SHP77 (cell line): ENCODE measurements around the gene OR51A2.
"Not testable (repeated sequence)": the region's sequence is repeated elsewhere in the genome, so short reads cannot be mapped to it uniquely, and the experiment has no call there.

Experiments
- DNase-seq, 2 experiments: peaks; one replicate each; lab custom pipeline; 2025; lab: John Stamatoyannopoulos, UW

Gene OR51A2, protein sequence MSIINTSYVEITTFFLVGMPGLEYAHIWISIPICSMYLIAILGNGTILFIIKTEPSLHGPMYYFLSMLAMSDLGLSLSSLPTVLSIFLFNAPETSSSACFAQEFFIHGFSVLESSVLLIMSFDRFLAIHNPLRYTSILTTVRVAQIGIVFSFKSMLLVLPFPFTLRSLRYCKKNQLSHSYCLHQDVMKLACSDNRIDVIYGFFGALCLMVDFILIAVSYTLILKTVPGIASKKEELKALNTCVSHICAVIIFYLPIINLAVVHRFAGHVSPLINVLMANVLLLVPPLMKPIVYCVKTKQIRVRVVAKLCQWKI

GRCh38 chr11:4955613-4956012, at the start of gene OR51A2:
Gene OR51A2, minus strand, starts transcription at chr11:4955713. Its CDS starts 0 bp downstream, at chr11:4955713.
- DNase-seq, result not testable (repeated sequence)

- peak; percentile 51 to 83 for DNase-seq
These were observed 49.1 kb upstream of the OR51A2 start for GRCh38 chr11:5004424-5005274.

GRCh38 chr11:4994551-4994950, 39.0 kb upstream of the OR51A2 start, which contains the start of gene OR51L1:
Gene OR51L1, plus strand, starts transcription at chr11:4994851. Its CDS starts 4,132 bp downstream, at chr11:4998983.
- DNase-seq, result no peak

GRCh38 chr11:4991060-4991459, 35.5 kb upstream of the OR51A2 start:
- no peak for DNase-seq

DNA sequence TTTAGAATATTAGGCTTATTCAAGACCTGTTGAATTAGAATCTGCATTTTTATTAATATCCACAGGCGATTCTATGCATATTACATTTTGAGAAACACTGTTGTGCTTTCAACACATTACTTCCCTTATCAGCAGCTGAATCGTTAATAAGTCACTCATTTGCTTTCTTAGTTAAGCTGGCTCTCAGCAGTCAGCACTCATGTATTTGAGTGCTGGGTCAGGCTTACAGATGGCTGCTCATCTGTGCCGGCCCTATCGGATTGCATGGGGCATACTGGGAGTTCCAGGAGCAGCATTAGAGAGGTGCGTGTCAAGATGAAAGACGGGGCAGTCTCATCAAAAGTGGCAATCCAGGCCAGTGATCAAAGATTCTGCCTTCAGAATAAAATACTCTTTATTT, 28.3 kb upstream of the OR51A2 start:
- no peak for DNase-seq

- no peak for DNase-seq
These were observed 27.2 kb upstream of the OR51A2 start for GRCh38 chr11:4982678-4983077.

DNA sequence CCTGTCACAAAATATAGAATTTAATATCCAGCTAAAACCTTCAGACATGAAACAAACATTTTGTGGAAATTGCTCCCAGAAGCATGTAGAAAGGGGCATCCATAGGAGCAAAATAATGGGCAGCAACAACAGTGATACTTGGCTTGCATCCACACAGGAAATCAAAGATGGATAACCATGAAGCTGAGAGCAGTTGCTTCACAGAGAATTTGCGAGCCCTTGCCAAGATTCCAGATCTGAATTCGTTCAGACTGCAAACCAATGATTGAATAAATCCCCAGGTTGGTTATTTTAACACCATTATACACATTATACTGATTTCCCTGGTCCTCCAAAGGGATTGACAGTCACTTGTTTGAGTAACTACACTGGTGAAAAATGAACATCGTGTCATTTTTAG, 23.5 kb upstream of the OR51A2 start:
- DNase-seq, result no peak

DNA sequence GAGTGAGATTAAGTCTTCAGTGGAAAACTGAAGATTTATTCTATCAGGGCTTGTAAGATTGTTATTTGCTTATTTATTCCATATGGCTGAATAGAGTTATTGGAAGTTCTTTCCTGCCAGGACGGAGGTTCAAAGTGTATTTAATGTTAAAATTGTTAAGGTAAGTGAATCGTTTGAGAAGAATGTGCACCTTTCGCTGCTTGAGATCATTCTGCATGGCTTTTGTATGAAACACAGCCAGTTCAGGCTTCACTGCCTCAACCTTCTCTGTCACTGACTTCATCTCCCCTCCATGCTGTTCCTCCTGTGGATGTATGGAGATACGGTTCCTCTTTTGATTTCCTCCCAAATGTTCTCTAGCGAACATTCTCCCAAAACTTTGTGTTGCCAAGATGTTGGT, 19.9 kb upstream of the OR51A2 start:
- DNase-seq, result no peak

GRCh38 chr11:4962816-4963215, 7.3 kb upstream of the OR51A2 start:
- no peak for DNase-seq

- DNase-seq, result peak in 1 of 2 experiments; percentile 6
These were observed 5.4 kb upstream of the OR51A2 start for GRCh38 chr11:4960877-4961276.

DNA sequence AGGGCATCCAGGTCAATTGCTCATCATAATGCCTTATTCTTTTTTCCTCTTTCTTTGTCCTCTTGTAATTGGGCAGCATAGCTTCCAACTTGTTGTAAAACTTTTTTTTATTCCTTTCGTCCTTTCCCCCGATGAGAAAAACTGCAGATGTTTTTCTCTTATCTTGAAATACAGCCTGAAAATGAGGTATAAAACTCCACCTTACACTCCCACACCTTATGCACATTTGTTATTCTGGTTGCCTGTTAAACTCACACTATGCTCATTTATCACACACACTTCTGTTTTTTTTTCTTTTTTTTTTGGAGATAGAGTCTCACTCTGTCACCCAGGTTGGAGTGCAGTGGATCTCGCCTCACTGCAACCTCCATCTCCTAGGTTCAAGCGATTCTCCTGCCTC, 1.9 kb upstream of the OR51A2 start:
- no peak for DNase-seq

- no peak for DNase-seq
These were observed 8.0 kb downstream of the OR51A2 start, which contains the start of gene OR51A4 for GRCh38 chr11:4947505-4947904. Gene OR51A4, minus strand, starts transcription at chr11:4947605. Its CDS starts 505 bp downstream, at chr11:4947100.

GRCh38 chr11:4936745-4937144, 18.8 kb downstream of the OR51A2 start:
- DNase-seq, result no peak

- no peak for DNase-seq
These were observed 22.8 kb downstream of the OR51A2 start for GRCh38 chr11:4932751-4933150.

DNA sequence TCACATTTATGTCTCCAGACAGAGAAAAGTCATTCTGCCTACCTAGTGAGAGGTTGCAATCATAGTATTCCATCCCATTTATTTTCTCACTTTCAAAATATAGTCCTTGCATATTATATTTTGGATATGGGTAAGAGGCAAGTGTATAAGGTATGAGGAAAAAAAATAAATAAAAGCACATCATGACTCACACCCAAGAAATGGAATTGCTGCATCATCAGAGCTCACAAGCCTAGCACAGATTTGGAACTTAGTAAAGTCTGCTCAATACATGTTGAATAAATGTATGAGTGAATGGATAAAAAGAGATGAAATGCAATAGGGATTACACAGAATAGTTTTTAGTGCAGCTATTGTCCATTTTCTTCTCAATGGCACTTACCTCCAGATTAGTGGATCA, 28.9 kb downstream of the OR51A2 start:
- no peak for DNase-seq

DNA sequence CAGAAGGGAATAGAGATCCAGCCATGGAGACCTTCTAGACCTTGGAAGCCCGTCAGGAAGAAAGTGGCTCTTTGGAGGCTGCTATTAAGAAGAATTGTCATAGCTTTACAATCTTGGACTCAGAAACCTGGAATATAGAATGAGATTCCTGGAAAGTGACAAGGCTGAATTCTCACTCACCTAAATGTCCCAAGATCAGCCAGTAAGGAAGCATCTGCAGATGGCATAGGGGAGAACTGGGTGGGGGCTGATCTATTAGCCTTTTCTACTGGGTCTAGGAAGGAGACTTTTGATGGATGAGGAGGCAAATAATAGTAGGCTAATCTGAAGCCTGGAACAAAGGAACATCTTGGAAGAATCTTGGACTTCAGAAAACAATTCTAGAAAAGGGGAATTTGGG, 31.3 kb downstream of the OR51A2 start, which contains the start of gene OR51G1:
OR51G1 (minus strand) TSS at position 101 of the 400 bp plus-strand sequence; CDS start at position 101, 0 bp downstream.
- DNase-seq, result no peak

- DNase-seq, result no peak
These were observed 33.2 kb downstream of the OR51A2 start for GRCh38 chr11:4922304-4922703.

DNA sequence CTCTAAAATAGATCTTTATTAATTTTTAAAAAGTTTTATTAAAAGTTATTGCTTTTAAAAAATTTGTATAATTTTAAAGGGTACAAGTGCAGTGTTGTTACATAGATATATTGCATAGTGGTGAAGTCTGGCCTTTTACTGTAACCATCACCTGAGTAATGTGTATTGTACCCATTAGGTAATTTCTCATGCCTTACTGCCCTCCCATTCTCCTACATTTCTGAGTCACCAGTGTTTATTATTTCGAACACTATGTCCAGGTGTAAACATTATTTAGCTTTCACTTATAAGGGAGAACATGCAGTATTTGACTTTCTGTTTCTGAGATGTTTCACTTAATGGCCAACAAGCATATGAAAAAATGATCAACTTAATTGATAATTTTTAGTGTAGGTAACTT, 33.7 kb downstream of the OR51A2 start:
- DNase-seq, result no peak

GRCh38 chr11:4919250-4919649, 36.3 kb downstream of the OR51A2 start, which contains the start of gene OR51G2:
Gene OR51G2, minus strand, starts transcription at chr11:4919350. Its CDS starts 3,687 bp downstream, at chr11:4915663.
- no peak for DNase-seq

- DNase-seq, result no peak
These were observed 38.9 kb downstream of the OR51A2 start for GRCh38 chr11:4916581-4916980.
